Lower lobe of right lung (tissue), 2 donors: ENCODE results near the gene LAMP5. TPM values are rescaled to one million over a fixed set of nuclear protein-coding genes. Genes with fewer than 3 reads are reported as not detected.

Experiments used
- ATAC-seq, 2 donors: fragments of 200-7000 bp; cut with Tn5 transposase; one replicate each; pipeline ENCODE4 v1.9.1; 2020 to 2022; ENCODE audit warnings: mild to moderate bottlenecking in 2 of 2, moderate library complexity in 2 of 2
- DNase-seq: peaks from one replicate; pipeline ENCODE4 v3.0.0-alpha.2; 2020
- H3K27ac ChIP-seq: fragments of 200-600 bp; one replicate; pipeline ENCODE4 v1.8.0; 2022
- H3K27me3 ChIP-seq: fragments of 200-600 bp; one replicate; pipeline ENCODE4 v1.8.0; 2022; ENCODE audit warnings: low read depth
- H3K36me3 ChIP-seq: fragments of 200-600 bp; one replicate; pipeline ENCODE4 v1.8.0; 2022; ENCODE audit warnings: mild to moderate bottlenecking
- H3K4me1 ChIP-seq: fragments of 200-600 bp; one replicate; pipeline ENCODE4 v1.8.0; 2022
- H3K4me3 ChIP-seq: fragments of 200-600 bp; one replicate; pipeline ENCODE4 v1.8.0; 2022; ENCODE audit warnings: mild to moderate bottlenecking
- H3K9me3 ChIP-seq: fragments of 200-600 bp; one replicate; pipeline ENCODE4 v1.8.0; 2022
- CTCF ChIP-seq: fragments of 200-600 bp; IDR thresholded peaks from one replicate; pipeline ENCODE4 v1.8.0; 2022; ENCODE audit warnings: antibody characterized with exemption, mild to moderate bottlenecking
- intact Hi-C: fragments of 100-400 bp; cut with DNase I; formaldehyde crosslinking; loops from one replicate; pipeline ENCODE4 v1.11.0; 2022
- total RNA-seq: library from RNA; stranded (reverse); fragmentation: NEBNext Ultra II Directional; extraction: Animal tissue kit (Norgen Biotek cat#: 25700); gene quantifications from one replicate; pipeline ENCODE4 v1.2.1, GENCODE V29; 2021
- donor health status: DM: no; HTN: yes; CAD: no; lungs with severe emphysema.

LAMP5 gene
- total RNA-seq, 1 donor from 2014 or later = 0.41 TPM

GRCh38 chr20:9517297-9518162 is 3.1 kb downstream of the LAMP5 start:
- H3K27me3 ChIP-seq = peaks cover 54% of the 10 kb centered on the region
- DNase-seq = no peak
- peaks cover 30% of the 10 kb centered on the region for H3K4me1 ChIP-seq
- no peak overlapping the region for H3K27ac ChIP-seq
- peak; percentile 43 to 65 for ATAC-seq
- H3K4me3 ChIP-seq = no peak overlapping the region
- H3K36me3 ChIP-seq = no peaks in the 10 kb centered on the region
- intact Hi-C loops = no loop called here
- no peaks in the 10 kb centered on the region for H3K9me3 ChIP-seq
- TF ChIP-seq CTCF = no peak

- TF ChIP-seq CTCF = no peak
- H3K27ac ChIP-seq = no peak overlapping the region
- DNase-seq (no peak), ATAC-seq (no peak)
- no peaks in the 10 kb centered on the region for H3K36me3 ChIP-seq
- peaks cover 49% of the 10 kb centered on the region for H3K27me3 ChIP-seq
- intact Hi-C loops = no loop called here
- H3K4me1 ChIP-seq = peaks cover 30% of the 10 kb centered on the region
- H3K4me3 ChIP-seq = no peak overlapping the region
- no peaks in the 10 kb centered on the region for H3K9me3 ChIP-seq
These were observed 4.3 kb downstream of the LAMP5 start for GRCh38 chr20:9518576-9519175.

- TF ChIP-seq CTCF = no peak
- H3K27ac ChIP-seq = no peak overlapping the region
- ATAC-seq = no peak
- no peaks in the 10 kb centered on the region for H3K9me3 ChIP-seq
- no peak overlapping the region for H3K4me3 ChIP-seq
- peaks cover 35% of the 10 kb centered on the region for H3K27me3 ChIP-seq
- no peaks in the 10 kb centered on the region for H3K36me3 ChIP-seq
- H3K4me1 ChIP-seq = peaks cover 18% of the 10 kb centered on the region
- intact Hi-C loops = no loop called here
- no peak for DNase-seq
These were observed 5.7 kb downstream of the LAMP5 start for GRCh38 chr20:9520086-9520485.

GRCh38 chr20:9523636-9524035 is 9.2 kb downstream of the LAMP5 start:
- Histone ChIP-seq H3K9me3 (no peaks in the 10 kb centered on the region), H3K4me1 (no peaks in the 10 kb centered on the region), H3K36me3 (no peaks in the 10 kb centered on the region), H3K27me3 (peaks cover 13% of the 10 kb centered on the region), H3K27ac (no peak overlapping the region), H3K4me3 (no peak overlapping the region)
- intact Hi-C loops = no loop called here
- ATAC-seq = no peak
- no peak for TF ChIP-seq CTCF
- DNase-seq = no peak

GRCh38 chr20:9531581-9531980 is 17.2 kb downstream of the LAMP5 start:
- H3K4me1 ChIP-seq = no peaks in the 10 kb centered on the region
- ATAC-seq = no peak
- H3K27me3 ChIP-seq = no peaks in the 10 kb centered on the region
- intact Hi-C loops = no loop called here
- no peak for DNase-seq
- H3K36me3 ChIP-seq = no peaks in the 10 kb centered on the region
- H3K27ac ChIP-seq = no peak overlapping the region
- H3K9me3 ChIP-seq = no peaks in the 10 kb centered on the region
- no peak overlapping the region for H3K4me3 ChIP-seq
- TF ChIP-seq CTCF = no peak
